IMR-90 (cell line): ENCODE measurements around the gene BLVRB. TPM values are rescaled to one million over a fixed set of nuclear protein-coding genes. Genes with fewer than 3 reads are reported as not detected.

Source experiments
- ATAC-seq: fragments of 200-7000 bp; cut with Tn5 transposase; 2 replicates; pipeline ENCODE4 v1.9.1; 2020; ENCODE audit warnings: low read depth, mild to moderate bottlenecking, moderate library complexity
- BruUV-seq: library from RNA; stranded (reverse); fragments of 400-500 nt; replicated peaks from 2 replicates; lab custom pipeline; 2021; lab: Mats Ljungman, UMichigan
- CTCF ChIA-PET: fragments of 300-600 bp; formaldehyde crosslinking; extraction: SDS; loops from one replicate; lab custom pipeline; 2021; ENCODE audit warnings: antibody characterized with exemption; lab: Yijun Ruan, JAX
- POLR2A ChIA-PET: fragments of 300-600 bp; sonication (Branson Sonifier 250); formaldehyde crosslinking; loops from one replicate; lab custom pipeline; 2022; ENCODE audit warnings: antibody characterized with exemption; ENCODE audit not compliant: unreplicated experiment; lab: Charles Lee
- DNase-seq: peaks from one replicate; pipeline ENCODE4 v3.0.0; 2013
- H2AFZ ChIP-seq: replicated peaks from 2 replicates; pipeline ENCODE3; 2013; ENCODE audit warnings: low read length, mild to moderate bottlenecking; ENCODE audit not compliant: poor library complexity
- H2AK5ac ChIP-seq: 2 replicates; pipeline ENCODE4 v1.6.1; 2013; ENCODE audit warnings: low read depth, low read length, inconsistent platforms
- H2AK9ac ChIP-seq: replicated peaks from 2 replicates; pipeline ENCODE3; 2013; ENCODE audit warnings: mild to moderate bottlenecking, low read depth, low read length, moderate library complexity; ENCODE audit not compliant: poor library complexity
- H2BK120ac ChIP-seq: 2 replicates; pipeline ENCODE4 v1.6.1; 2013; ENCODE audit warnings: low read depth, low read length, inconsistent platforms
- H2BK15ac ChIP-seq: 3 replicates; pipeline ENCODE4 v1.6.1; 2013; ENCODE audit warnings: low read depth, low read length, inconsistent platforms
- H2BK20ac ChIP-seq: 2 replicates; pipeline ENCODE4 v1.6.1; 2013; ENCODE audit warnings: low read depth, mild to moderate bottlenecking, inconsistent platforms, low read length, moderate library complexity
- H2BK5ac ChIP-seq: 2 replicates; pipeline ENCODE4 v1.6.1; 2013; ENCODE audit warnings: mild to moderate bottlenecking, low read depth, low read length, inconsistent platforms; ENCODE audit not compliant: poor library complexity, severe bottlenecking
- H3K14ac ChIP-seq: replicated peaks from 2 replicates; pipeline ENCODE4 v1.6.1; 2013; ENCODE audit warnings: low read depth, low read length, inconsistent platforms
- H3K18ac ChIP-seq: 2 replicates; pipeline ENCODE4 v1.6.1; 2013; ENCODE audit warnings: low read depth, low read length, control low read depth
- H3K23ac ChIP-seq: 2 replicates; pipeline ENCODE4 v1.6.1; 2013; ENCODE audit warnings: low read depth, low read length, inconsistent platforms
- H3K27ac ChIP-seq: 2 replicates; pipeline ENCODE4 v1.5.1; 2013; ENCODE audit warnings: mild to moderate bottlenecking, control low read depth, low read length; ENCODE audit not compliant: insufficient read depth
- H3K27me3 ChIP-seq: 2 replicates; pipeline ENCODE4 v1.6.1; 2013; ENCODE audit warnings: low read length; ENCODE audit not compliant: control insufficient read depth, insufficient read depth
- H3K36me3 ChIP-seq: 2 replicates; pipeline ENCODE4 v1.6.1; 2013; ENCODE audit warnings: low read length, mixed read lengths; ENCODE audit not compliant: control insufficient read depth, insufficient read depth
- H3K4ac ChIP-seq: 2 replicates; pipeline ENCODE4 v1.6.1; 2013; ENCODE audit warnings: low read depth, low read length, inconsistent platforms
- H3K4me1 ChIP-seq: 2 replicates; pipeline ENCODE4 v1.6.1; 2013; ENCODE audit warnings: low read length, mixed read lengths; ENCODE audit not compliant: control insufficient read depth, insufficient read depth
- H3K4me2 ChIP-seq: 2 replicates; pipeline ENCODE4 v1.6.1; 2013; ENCODE audit warnings: low read depth, mild to moderate bottlenecking, control low read depth, low read length, moderate library complexity
- H3K4me3 ChIP-seq: 2 replicates; pipeline ENCODE4 v1.5.1; 2013; ENCODE audit warnings: low read depth, mild to moderate bottlenecking, control low read depth, low read length, moderate library complexity; ENCODE audit not compliant: insufficient read depth
- H3K56ac ChIP-seq: 2 replicates; pipeline ENCODE4 v1.6.1; 2013; ENCODE audit warnings: low read length, inconsistent platforms; ENCODE audit not compliant: insufficient read depth; ENCODE audit errors: extremely low read depth
- H3K79me1 ChIP-seq, 2 experiments: 2 replicates each; pipeline ENCODE4 v1.6.1; 2013; ENCODE audit warnings: low read length in 2 of 2, inconsistent platforms in 1 of 2, low read depth in 1 of 2
- H3K9ac ChIP-seq: 2 replicates; pipeline ENCODE4 v1.6.1; 2013; ENCODE audit warnings: low read depth, low read length, control low read depth
- H3K9me1 ChIP-seq: 2 replicates; pipeline ENCODE4 v1.6.1; 2013; ENCODE audit warnings: low read length, inconsistent platforms; ENCODE audit not compliant: insufficient read depth
- H3K9me3 ChIP-seq: 2 replicates; pipeline ENCODE4 v1.6.1; 2013; ENCODE audit warnings: low read length; ENCODE audit not compliant: control insufficient read depth, insufficient read depth
- H4K20me1 ChIP-seq: 2 replicates; pipeline ENCODE4 v1.6.1; 2013; ENCODE audit warnings: low read length, inconsistent platforms; ENCODE audit not compliant: insufficient read depth
- H4K5ac ChIP-seq: 2 replicates; pipeline ENCODE4 v1.6.1; 2013; ENCODE audit warnings: mild to moderate bottlenecking, low read depth, low read length, control low read depth
- H4K8ac ChIP-seq, 2 experiments: 2 replicates each; pipeline ENCODE4 v1.6.1; 2013; ENCODE audit warnings: low read depth in 2 of 2, low read length in 2 of 2, control low read depth in 1 of 2, inconsistent platforms in 1 of 2
- H4K91ac ChIP-seq: 2 replicates; pipeline ENCODE4 v1.6.1; 2013; ENCODE audit warnings: low read depth, low read length, inconsistent platforms; ENCODE audit not compliant: insufficient read depth
- BHLHE40 ChIP-seq: fragments of 150-350 bp; IDR thresholded peaks from 2 replicates; pipeline ENCODE4 v1.6.1; 2016; ENCODE audit warnings: mild to moderate bottlenecking, low read depth, low read length
- CEBPB ChIP-seq: IDR thresholded peaks from 2 replicates; pipeline ENCODE4 v1.6.1; 2012; ENCODE audit warnings: low read depth, low read length, improper control_type of control experiment
- CHD1 ChIP-seq: IDR thresholded peaks from 2 replicates; pipeline ENCODE4 v1.6.1; 2012; ENCODE audit warnings: low read depth, low read length, improper control_type of control experiment
- CTCF ChIP-seq: conservative IDR thresholded peaks from 2 replicates; pipeline ENCODE4 v1.5.1; 2012; ENCODE audit warnings: mild to moderate bottlenecking, low read depth, low read length, improper control_type of control experiment
- ELK1 ChIP-seq: fragments of 150-350 bp; IDR thresholded peaks from 2 replicates; pipeline ENCODE4 v1.6.1; 2016; ENCODE audit warnings: low read depth, mild to moderate bottlenecking, low read length, moderate library complexity, borderline replicate concordance
- MAFK ChIP-seq: IDR thresholded peaks from 2 replicates; pipeline ENCODE4 v1.6.1; 2012; ENCODE audit warnings: low read depth, low read length, improper control_type of control experiment
- MAZ ChIP-seq: IDR thresholded peaks from 2 replicates; pipeline ENCODE4 v1.6.1; 2012; ENCODE audit warnings: low read depth, mild to moderate bottlenecking, low read length, improper control_type of control experiment, moderate library complexity, borderline replicate concordance
- MXI1 ChIP-seq: IDR thresholded peaks from 2 replicates; pipeline ENCODE4 v1.6.1; 2012; ENCODE audit warnings: low read depth, mild to moderate bottlenecking, low read length, moderate library complexity, borderline replicate concordance
- RAD21 ChIP-seq: IDR thresholded peaks from 2 replicates; pipeline ENCODE4 v1.6.1; 2012; ENCODE audit warnings: low read length, improper control_type of control experiment
- RCOR1 ChIP-seq: IDR thresholded peaks from 2 replicates; pipeline ENCODE4 v1.6.1; 2012; ENCODE audit warnings: mild to moderate bottlenecking, low read length, improper control_type of control experiment; ENCODE audit not compliant: insufficient replicate concordance
- RFX5 ChIP-seq: IDR thresholded peaks from 2 replicates; pipeline ENCODE4 v1.8.0; 2012; ENCODE audit warnings: low read depth, mild to moderate bottlenecking, low read length, moderate library complexity
- SMC3 ChIP-seq: fragments of 150-350 bp; IDR thresholded peaks from 2 replicates; pipeline ENCODE4 v1.6.1; 2016; ENCODE audit warnings: low read depth, mild to moderate bottlenecking, antibody characterized with exemption, low read length, moderate library complexity
- USF2 ChIP-seq: fragments of 150-350 bp; IDR thresholded peaks from 2 replicates; pipeline ENCODE4 v1.6.1; 2017; ENCODE audit warnings: mild to moderate bottlenecking, antibody characterized with exemption, low read length, low read depth
- WGBS, 2 experiments: methylation state at CpG; one replicate each; pipeline versions ENCODE4 v1.1.5 to v1.1.7; 2013; ENCODE audit warnings: missing lambda C conversion rate in 2 of 2; ENCODE audit not compliant: insufficient read length in 1 of 2; ENCODE audit errors: extremely low coverage in 2 of 2; 5-methylcytosine and 5-hydroxymethylcytosine counted together
- dilution Hi-C: fragments of 300-500 bp; cut with HindIII; formaldehyde crosslinking; loops from one replicate; pipeline ENCODE4 v1.14.3; 2018; ENCODE audit warnings: low sequenced_read_pairs; ENCODE audit not compliant: unreplicated experiment
- in situ Hi-C: fragments of 300-500 bp; cut with MboI; formaldehyde crosslinking; loops from 3 replicates; pipeline ENCODE4 v1.14.3; 2019; ENCODE audit warnings: low sequenced_read_pairs, inconsistent platforms, mixed read lengths
- intact Hi-C: fragments of 100-400 bp; cut with micrococcal nuclease; formaldehyde crosslinking; loops from 2 replicates; pipeline ENCODE4 v1.10.0; 2022
- polyA plus RNA-seq, 3 experiments: library from polyadenylated mRNA; depleted of rRNA; stranded (reverse); fragments of >200 nt; gene quantifications; 2 replicates each; pipeline ENCODE4 v1.2.3, GENCODE V29; 2012; ENCODE audit warnings: low replicate concordance in 1 of 3
- total RNA-seq: library from RNA; depleted of rRNA; stranded (reverse); fragments of >200 nt; gene quantifications from 2 replicates; pipeline ENCODE4 v1.2.3, GENCODE V29; 2012

The BLVRB gene
- total and polyA plus RNA-seq, 2 of the 4 experiments (the other 2 are of a cell fraction): 65.2 to 102 TPM

GRCh38 chr19:40398417-40399131 lies 67.0 kb downstream of the BLVRB start:
- Histone ChIP-seq H4K8ac (no peak overlapping the region), H2AFZ (peak overlapping the region; percentile 65), H2AK9ac (no peak overlapping the region), H2BK5ac (no peak overlapping the region), H2BK120ac (no peak overlapping the region), H4K91ac (no peak overlapping the region), H3K27ac (no peak overlapping the region), H3K36me3 (no peaks in the 10 kb centered on the region), H2AK5ac (no peak overlapping the region), H3K4me1 (no peaks in the 10 kb centered on the region; the same call in 1 of the 2 replicates), H3K79me1 (peaks cover 0 to 10% of the 10 kb centered on the region in 2 experiments; a peak in 1 of 4 replicates), H3K9ac (no peak overlapping the region), H3K56ac (no peak overlapping the region), H3K27me3 (no peaks in the 10 kb centered on the region), H3K4ac (no peak overlapping the region), H3K23ac (no peak overlapping the region), H3K18ac (no peak overlapping the region), H4K5ac (no peak overlapping the region), H2BK20ac (no peak overlapping the region), H3K4me3 (no peak overlapping the region), H3K9me3 (no peaks in the 10 kb centered on the region), H4K20me1 (no peaks in the 10 kb centered on the region), H3K14ac (no peak overlapping the region), H3K4me2 (no peak overlapping the region), H3K9me1 (no peaks in the 10 kb centered on the region), H2BK15ac (no peak overlapping the region; the same call in 2 of the 3 replicates)
- no peak for TF ChIP-seq RFX5
- TF ChIP-seq CTCF: no peak
- TF ChIP-seq MAZ: no peak
- no peak for TF ChIP-seq USF2
- no peak for TF ChIP-seq BHLHE40
- TF ChIP-seq MAFK: no peak
- no peak for TF ChIP-seq MXI1
- TF ChIP-seq RCOR1: no peak
- no peak for TF ChIP-seq ELK1
- no peak for TF ChIP-seq SMC3
- TF ChIP-seq CHD1: no peak
- TF ChIP-seq RAD21: no peak
- TF ChIP-seq CEBPB: no peak
- no TSS peak for BruUV-seq
- dilution Hi-C loops (no loop called here), intact Hi-C loops (no loop called here), in situ Hi-C loops (no loop called here)
- WGBS, 2 experiments: 51% methylated on average over 36 of the region's 49 CpGs; no CpG with 5 or more reads in 1 of the 2 experiments
- CTCF ChIA-PET: no interaction called here
- ATAC-seq: no peak
- no peak for DNase-seq
- POLR2A ChIA-PET: no interaction called here
